Uterus (tissue), 4 donors: ENCODE measurements around the gene LST1. TPM values are rescaled to one million over a fixed set of nuclear protein-coding genes. Genes with fewer than 3 reads are reported as not detected.

ENCODE experiments used
- DNase-seq, 2 donors: peaks; one replicate each; pipeline ENCODE4 v3.0.0-alpha.2; 2019 to 2020
- H3K27ac ChIP-seq, 2 donors: fragments of 200-600 bp; sonication (generic); 1 replicate in 1 of 2; 2 replicates in 1 of 2; pipeline ENCODE4 v1.5.1; 2016 to 2018
- H3K27me3 ChIP-seq, 2 donors: fragments of 200-600 bp; sonication (generic); one replicate each; pipeline ENCODE4 v1.5.1; 2018 to 2019; ENCODE audit warnings: control low read depth in 1 of 2
- H3K36me3 ChIP-seq, 2 donors: fragments of 200-600 bp; sonication (generic); one replicate each; pipeline ENCODE4 v1.5.1; 2019; ENCODE audit warnings: control low read depth in 1 of 2
- H3K4me1 ChIP-seq, 2 donors: fragments of 200-600 bp; sonication (generic); one replicate each; pipeline ENCODE4 v1.5.1; 2018 to 2019; ENCODE audit warnings: control low read depth in 1 of 2
- H3K4me3 ChIP-seq, 2 donors: fragments of 200-600 bp; sonication (generic); 1 replicate in 1 of 2; 2 replicates in 1 of 2; pipeline ENCODE4 v1.5.1; 2018 to 2019; ENCODE audit warnings: mild to moderate bottlenecking in 1 of 2
- H3K9me3 ChIP-seq, 2 donors: fragments of 200-600 bp; sonication (generic); one replicate each; pipeline ENCODE4 v1.5.1; 2019; ENCODE audit warnings: control low read depth in 1 of 2
- CTCF ChIP-seq, 4 experiments: fragments of 200-600 bp in 2 of 4; fragments of 450-650 bp in 2 of 4; sonication (generic) in 2 of 4; IDR thresholded peaks; one replicate each; pipeline ENCODE4 v1.5.1; 2016 to 2019; ENCODE audit warnings: antibody characterized with exemption in 4 of 4, mild to moderate bottlenecking in 2 of 4, moderate library complexity in 1 of 4
- POLR2A ChIP-seq, 2 donors: fragments of 450-650 bp; IDR thresholded peaks; one replicate each; pipeline ENCODE4 v1.6.1; 2016; ENCODE audit warnings: antibody characterized with exemption in 2 of 2, mild to moderate bottlenecking in 1 of 2, moderate library complexity in 1 of 2
- intact Hi-C: fragments of 100-400 bp; cut with DNase I; formaldehyde crosslinking; loops from one replicate; pipeline ENCODE4 v1.15.1; 2023; ENCODE audit warnings: low total_unique reads
- total RNA-seq, 4 donors: library from RNA; depleted of rRNA in 3 of 4; stranded (reverse); fragments of >200 nt in 3 of 4; gene quantifications; one replicate each; pipeline versions ENCODE4 v1.1.0 to v1.2.4, GENCODE V29; 2014 to 2023
- donor health status: DM: yes; HTN: yes; CAD: no.

The LST1 gene
- total RNA-seq, 4 donors from 2014 or later, result 2.6 to 229 (median 3.2) TPM; not detected in 1

GRCh38 chr6:31626952-31627351 lies 40.9 kb downstream of the LST1 start:
- intact Hi-C loops, result no loop called here
- Histone ChIP-seq H3K27ac (no peak overlapping the region), H3K9me3 (no peaks in the 10 kb centered on the region), H3K4me3 (no peak overlapping the region), H3K36me3 (no peaks in the 10 kb centered on the region), H3K27me3 (no peaks in the 10 kb centered on the region), H3K4me1 (peaks cover 0 to 6% of the 10 kb centered on the region in 2 donors)
- DNase-seq, result no peak
- no peak for TF ChIP-seq POLR2A (IDR thresholded peaks at IDR 0.05)
- no peak for TF ChIP-seq CTCF (IDR thresholded peaks at IDR 0.05)

GRCh38 chr6:31627690-31628287 lies 41.7 kb downstream of the LST1 start:
- Histone ChIP-seq H3K9me3 (no peaks in the 10 kb centered on the region), H3K4me3 (no peak overlapping the region), H3K27ac (no peak overlapping the region), H3K27me3 (no peaks in the 10 kb centered on the region), H3K36me3 (no peaks in the 10 kb centered on the region), H3K4me1 (no peaks in the 10 kb centered on the region)
- no peak for TF ChIP-seq CTCF (IDR thresholded peaks at IDR 0.05)
- no peak for TF ChIP-seq POLR2A (IDR thresholded peaks at IDR 0.05)
- intact Hi-C loops, result no loop called here
- no peak for DNase-seq

GRCh38 chr6:31629014-31629413 lies 42.9 kb downstream of the LST1 start:
- H3K4me3 ChIP-seq, result no peak overlapping the region
- H3K9me3 ChIP-seq, result no peaks in the 10 kb centered on the region
- no peak for DNase-seq
- H3K36me3 ChIP-seq, result no peaks in the 10 kb centered on the region
- no peak for TF ChIP-seq CTCF (IDR thresholded peaks at IDR 0.05)
- TF ChIP-seq POLR2A (IDR thresholded peaks at IDR 0.05), result no peak
- intact Hi-C loops, result no loop called here
- no peaks in the 10 kb centered on the region for H3K27me3 ChIP-seq
- no peak overlapping the region for H3K27ac ChIP-seq
- no peaks in the 10 kb centered on the region for H3K4me1 ChIP-seq

GRCh38 chr6:31630177-31630934 lies 44.3 kb downstream of the LST1 start:
- no peaks in the 10 kb centered on the region for H3K36me3 ChIP-seq
- no peaks in the 10 kb centered on the region for H3K27me3 ChIP-seq
- intact Hi-C loops, result no loop called here
- H3K27ac ChIP-seq, result no peak overlapping the region
- no peak overlapping the region for H3K4me3 ChIP-seq
- DNase-seq, result no peak
- TF ChIP-seq POLR2A (IDR thresholded peaks at IDR 0.05) (no peak), CTCF (IDR thresholded peaks at IDR 0.05) (no peak)
- H3K4me1 ChIP-seq, result no peaks in the 10 kb centered on the region
- no peaks in the 10 kb centered on the region for H3K9me3 ChIP-seq

GRCh38 chr6:31631209-31631608 lies 45.1 kb downstream of the LST1 start:
- Histone ChIP-seq H3K27ac (no peak overlapping the region), H3K9me3 (no peaks in the 10 kb centered on the region), H3K36me3 (no peaks in the 10 kb centered on the region), H3K27me3 (no peaks in the 10 kb centered on the region), H3K4me3 (no peak overlapping the region), H3K4me1 (no peaks in the 10 kb centered on the region)
- TF ChIP-seq CTCF (IDR thresholded peaks at IDR 0.05), result no peak
- TF ChIP-seq POLR2A (IDR thresholded peaks at IDR 0.05), result no peak
- DNase-seq, result no peak
- intact Hi-C loops, result no loop called here
